Measurements from ENCODE around the gene RAB40B. TPM values are rescaled to one million over a fixed set of nuclear protein-coding genes. Genes with fewer than 3 reads are reported as not detected.
A peak's percentile ranks its signal among the peaks of the same experiment; 100 is the strongest.

The RAB40B gene
- total and polyA plus RNA-seq, 4 donors, result 2.9 to 12.1 (median 10.5) TPM

DNA sequence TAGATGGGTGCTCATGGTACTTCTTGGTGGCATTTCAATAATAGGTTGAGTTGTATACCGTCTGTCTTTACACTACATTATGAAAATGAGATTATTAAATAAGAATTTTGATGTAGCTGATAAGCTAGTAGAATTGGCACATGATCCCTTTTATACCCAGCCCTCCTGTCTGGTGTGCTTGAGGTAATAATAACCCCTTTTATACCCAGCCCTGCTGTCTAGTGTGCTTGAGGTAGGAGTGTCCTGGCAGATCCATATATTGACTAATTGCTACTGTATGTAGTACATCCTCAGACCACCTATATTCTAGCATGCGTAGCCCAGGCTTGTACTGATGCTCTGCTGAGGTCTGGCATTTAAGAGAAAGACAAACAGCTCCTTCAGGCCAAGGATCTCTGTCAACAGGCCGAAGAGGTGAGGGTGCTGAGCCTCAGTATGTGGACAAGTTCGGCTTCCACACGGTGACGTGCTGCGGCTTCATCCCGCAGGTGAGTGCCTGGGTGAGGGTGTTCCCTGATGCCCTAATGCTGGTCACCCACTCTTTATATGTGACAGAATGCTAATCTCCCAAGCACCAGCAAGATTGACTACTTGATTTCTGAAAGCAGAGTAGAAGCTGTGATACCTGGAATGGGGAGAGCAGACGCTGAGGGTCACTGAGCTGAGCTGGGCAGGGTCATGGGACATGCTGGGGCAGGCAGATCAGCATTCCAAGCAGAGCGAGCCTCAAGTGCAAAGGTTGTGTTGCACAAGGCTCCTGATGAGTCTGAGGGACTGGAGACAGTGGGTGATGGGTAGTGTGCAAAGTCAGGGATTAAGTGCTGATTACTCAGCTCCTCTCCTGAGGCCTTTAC, 42.6 kb upstream of the RAB40B start:
- Histone ChIP-seq H3K9ac (ENCODE audit: low read depth in 1 of 2, low read length in 2 of 2) (peak overlapping the region in 1 of 2 donors; percentile 43), H3K4me1 (ENCODE audit: control insufficient read depth in 4 of 4, insufficient read depth in 4 of 4, low read length in 3 of 4) (peaks cover 13 to 51% (median 24%) of the 10 kb centered on the region in 4 donors), H3K36me3 (ENCODE audit: control insufficient read depth in 4 of 4, insufficient read depth in 3 of 4, low read depth in 1 of 4, low read length in 3 of 4) (peaks cover 4 to 15% (median 12%) of the 10 kb centered on the region in 4 donors), H3K9me3 (ENCODE audit: control insufficient read depth in 4 of 4, low read length in 3 of 4) (peaks cover 0 to 4% (median 0%) of the 10 kb centered on the region in 4 donors), H3K27me3 (ENCODE audit: control insufficient read depth in 4 of 4, insufficient read depth in 4 of 4, low read length in 3 of 4) (no peaks in the 10 kb centered on the region), H3K4me3 (ENCODE audit: low read depth in 1 of 3, low read length in 3 of 3) (no peak overlapping the region), H3K27ac (ENCODE audit: low read depth in 1 of 2, low read length in 2 of 2) (peak overlapping the region; percentile 59 to 71)
- peak; percentile 55 for DNase-seq (ENCODE audit: low spot score)
- WGBS, result 82% methylated on average over 10 of the region's 10 CpGs
- TF ChIP-seq, protein P1, sequence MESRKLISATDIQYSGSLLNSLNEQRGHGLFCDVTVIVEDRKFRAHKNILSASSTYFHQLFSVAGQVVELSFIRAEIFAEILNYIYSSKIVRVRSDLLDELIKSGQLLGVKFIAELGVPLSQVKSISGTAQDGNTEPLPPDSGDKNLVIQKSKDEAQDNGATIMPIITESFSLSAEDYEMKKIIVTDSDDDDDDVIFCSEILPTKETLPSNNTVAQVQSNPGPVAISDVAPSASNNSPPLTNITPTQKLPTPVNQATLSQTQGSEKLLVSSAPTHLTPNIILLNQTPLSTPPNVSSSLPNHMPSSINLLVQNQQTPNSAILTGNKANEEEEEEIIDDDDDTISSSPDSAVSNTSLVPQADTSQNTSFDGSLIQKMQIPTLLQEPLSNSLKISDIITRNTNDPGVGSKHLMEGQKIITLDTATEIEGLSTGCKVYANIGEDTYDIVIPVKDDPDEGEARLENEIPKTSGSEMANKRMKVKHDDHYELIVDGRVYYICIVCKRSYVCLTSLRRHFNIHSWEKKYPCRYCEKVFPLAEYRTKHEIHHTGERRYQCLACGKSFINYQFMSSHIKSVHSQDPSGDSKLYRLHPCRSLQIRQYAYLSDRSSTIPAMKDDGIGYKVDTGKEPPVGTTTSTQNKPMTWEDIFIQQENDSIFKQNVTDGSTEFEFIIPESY (IDR thresholded peaks at IDR 0.05), result peak; percentile 92
- TF ChIP-seq HNF4G (IDR thresholded peaks at IDR 0.05), result peak; percentile 95
- TF ChIP-seq TAF1 (conservative IDR thresholded peaks at IDR 0.05), result no peak
- TF ChIP-seq YY1 (IDR thresholded peaks at IDR 0.05), result peak; percentile 60
- peak in 1 of 2 donors; percentile 16 for TF ChIP-seq EGR1 (IDR thresholded peaks at IDR 0.05; ENCODE audit: low read depth in 2 of 2)
- peak; percentile 26 to 54 for TF ChIP-seq RAD21 (IDR thresholded peaks at IDR 0.05)
- TF ChIP-seq FOXA1 (IDR thresholded peaks at IDR 0.05), result peak; percentile 77
- peak; percentile 97 to 98 for TF ChIP-seq RXRA (IDR thresholded peaks at IDR 0.05)
- TF ChIP-seq, protein P2, sequence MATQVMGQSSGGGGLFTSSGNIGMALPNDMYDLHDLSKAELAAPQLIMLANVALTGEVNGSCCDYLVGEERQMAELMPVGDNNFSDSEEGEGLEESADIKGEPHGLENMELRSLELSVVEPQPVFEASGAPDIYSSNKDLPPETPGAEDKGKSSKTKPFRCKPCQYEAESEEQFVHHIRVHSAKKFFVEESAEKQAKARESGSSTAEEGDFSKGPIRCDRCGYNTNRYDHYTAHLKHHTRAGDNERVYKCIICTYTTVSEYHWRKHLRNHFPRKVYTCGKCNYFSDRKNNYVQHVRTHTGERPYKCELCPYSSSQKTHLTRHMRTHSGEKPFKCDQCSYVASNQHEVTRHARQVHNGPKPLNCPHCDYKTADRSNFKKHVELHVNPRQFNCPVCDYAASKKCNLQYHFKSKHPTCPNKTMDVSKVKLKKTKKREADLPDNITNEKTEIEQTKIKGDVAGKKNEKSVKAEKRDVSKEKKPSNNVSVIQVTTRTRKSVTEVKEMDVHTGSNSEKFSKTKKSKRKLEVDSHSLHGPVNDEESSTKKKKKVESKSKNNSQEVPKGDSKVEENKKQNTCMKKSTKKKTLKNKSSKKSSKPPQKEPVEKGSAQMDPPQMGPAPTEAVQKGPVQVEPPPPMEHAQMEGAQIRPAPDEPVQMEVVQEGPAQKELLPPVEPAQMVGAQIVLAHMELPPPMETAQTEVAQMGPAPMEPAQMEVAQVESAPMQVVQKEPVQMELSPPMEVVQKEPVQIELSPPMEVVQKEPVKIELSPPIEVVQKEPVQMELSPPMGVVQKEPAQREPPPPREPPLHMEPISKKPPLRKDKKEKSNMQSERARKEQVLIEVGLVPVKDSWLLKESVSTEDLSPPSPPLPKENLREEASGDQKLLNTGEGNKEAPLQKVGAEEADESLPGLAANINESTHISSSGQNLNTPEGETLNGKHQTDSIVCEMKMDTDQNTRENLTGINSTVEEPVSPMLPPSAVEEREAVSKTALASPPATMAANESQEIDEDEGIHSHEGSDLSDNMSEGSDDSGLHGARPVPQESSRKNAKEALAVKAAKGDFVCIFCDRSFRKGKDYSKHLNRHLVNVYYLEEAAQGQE (IDR thresholded peaks at IDR 0.05), result no peak
- TF ChIP-seq SP1 (IDR thresholded peaks at IDR 0.05), result peak; percentile 90
- TF ChIP-seq GABPA (IDR thresholded peaks at IDR 0.05 in 1 of 2, conservative IDR thresholded peaks at IDR 0.05 in 1 of 2), result peak in 1 of 2 donors; percentile 51
- peak; percentile 99 for TF ChIP-seq HNF4A (conservative IDR thresholded peaks at IDR 0.05)
- TF ChIP-seq, protein P3, sequence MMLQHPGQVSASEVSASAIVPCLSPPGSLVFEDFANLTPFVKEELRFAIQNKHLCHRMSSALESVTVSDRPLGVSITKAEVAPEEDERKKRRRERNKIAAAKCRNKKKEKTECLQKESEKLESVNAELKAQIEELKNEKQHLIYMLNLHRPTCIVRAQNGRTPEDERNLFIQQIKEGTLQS (IDR thresholded peaks at IDR 0.05), result peak; percentile 28
- TF ChIP-seq, protein P4, sequence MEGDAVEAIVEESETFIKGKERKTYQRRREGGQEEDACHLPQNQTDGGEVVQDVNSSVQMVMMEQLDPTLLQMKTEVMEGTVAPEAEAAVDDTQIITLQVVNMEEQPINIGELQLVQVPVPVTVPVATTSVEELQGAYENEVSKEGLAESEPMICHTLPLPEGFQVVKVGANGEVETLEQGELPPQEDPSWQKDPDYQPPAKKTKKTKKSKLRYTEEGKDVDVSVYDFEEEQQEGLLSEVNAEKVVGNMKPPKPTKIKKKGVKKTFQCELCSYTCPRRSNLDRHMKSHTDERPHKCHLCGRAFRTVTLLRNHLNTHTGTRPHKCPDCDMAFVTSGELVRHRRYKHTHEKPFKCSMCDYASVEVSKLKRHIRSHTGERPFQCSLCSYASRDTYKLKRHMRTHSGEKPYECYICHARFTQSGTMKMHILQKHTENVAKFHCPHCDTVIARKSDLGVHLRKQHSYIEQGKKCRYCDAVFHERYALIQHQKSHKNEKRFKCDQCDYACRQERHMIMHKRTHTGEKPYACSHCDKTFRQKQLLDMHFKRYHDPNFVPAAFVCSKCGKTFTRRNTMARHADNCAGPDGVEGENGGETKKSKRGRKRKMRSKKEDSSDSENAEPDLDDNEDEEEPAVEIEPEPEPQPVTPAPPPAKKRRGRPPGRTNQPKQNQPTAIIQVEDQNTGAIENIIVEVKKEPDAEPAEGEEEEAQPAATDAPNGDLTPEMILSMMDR (IDR thresholded peaks at IDR 0.05; ENCODE audit: low read depth, low read length, missing input control), result no peak
- TF ChIP-seq, protein P5, sequence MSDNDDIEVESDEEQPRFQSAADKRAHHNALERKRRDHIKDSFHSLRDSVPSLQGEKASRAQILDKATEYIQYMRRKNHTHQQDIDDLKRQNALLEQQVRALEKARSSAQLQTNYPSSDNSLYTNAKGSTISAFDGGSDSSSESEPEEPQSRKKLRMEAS (IDR thresholded peaks at IDR 0.05), result peak; percentile 76
- TF ChIP-seq JUND (IDR thresholded peaks at IDR 0.05), result peak; percentile 73 to 89
- TF ChIP-seq FOXA2 (IDR thresholded peaks at IDR 0.05), result peak; percentile 72
- peak; percentile 78 for TF ChIP-seq NR2F2 (IDR thresholded peaks at IDR 0.05)

Measured in liver (tissue), 9 donors.